Activated CD4-positive, alpha-beta T cell treated with anti-CD3 and anti-CD28 coated beads, Interleukin-2, amount 50 U/mL, for 16 hours (primary cell): Measurements from ENCODE around the gene GPAT3.

Experiments
- DNase-seq: peaks from one replicate; pipeline ENCODE4 v3.0.0-alpha.2; 2020

GPAT3 gene

GRCh38 chr4:83651846-83652245 lies 115.9 kb downstream of the GPAT3 start:
- no peak for DNase-seq
